NCI-H2107 treated with DMSO at 0.1 percent for 48 hours (cell line): Measurements from ENCODE around the gene CALY.

ENCODE experiments used
- DNase-seq: peaks from one replicate; lab custom pipeline; 2025; ENCODE audit not compliant: unreplicated experiment; lab: John Stamatoyannopoulos, UW

Gene CALY

GRCh38 chr10:133351408-133352318, 15.0 kb upstream of the CALY start:
- no peak for DNase-seq

GRCh38 chr10:133350950-133351329, 14.2 kb upstream of the CALY start:
- no peak for DNase-seq

GRCh38 chr10:133350283-133350949, 13.7 kb upstream of the CALY start:
- no peak for DNase-seq

GRCh38 chr10:133349577-133350011, 12.9 kb upstream of the CALY start:
- DNase-seq, result no peak

GRCh38 chr10:133349160-133349568, 12.5 kb upstream of the CALY start:
- DNase-seq, result no peak

GRCh38 chr10:133347710-133348517, 11.2 kb upstream of the CALY start:
- no peak for DNase-seq

DNA sequence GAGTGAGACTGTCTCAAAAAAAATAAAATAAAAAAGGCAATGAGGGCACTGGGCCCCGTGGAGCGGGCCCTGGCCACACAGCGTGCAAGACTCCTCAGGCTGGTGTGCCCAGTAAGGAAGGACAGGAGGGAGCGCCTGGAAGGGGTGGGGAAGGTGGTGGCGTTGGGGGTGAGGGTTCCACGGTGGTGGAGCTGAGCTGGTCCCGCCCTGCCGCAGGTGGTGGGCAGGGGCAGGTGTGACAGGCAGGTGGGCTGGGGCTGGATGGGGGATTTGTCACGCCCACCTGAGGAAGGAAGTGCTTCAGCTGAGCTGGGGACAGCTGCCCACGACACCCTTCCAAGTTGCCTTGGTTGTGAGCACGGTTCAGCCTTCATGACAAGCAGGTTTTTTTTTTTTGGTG, 9.7 kb upstream of the CALY start:
- DNase-seq, result no peak

GRCh38 chr10:133344236-133344635, 7.5 kb upstream of the CALY start:
- DNase-seq, result no peak

DNA sequence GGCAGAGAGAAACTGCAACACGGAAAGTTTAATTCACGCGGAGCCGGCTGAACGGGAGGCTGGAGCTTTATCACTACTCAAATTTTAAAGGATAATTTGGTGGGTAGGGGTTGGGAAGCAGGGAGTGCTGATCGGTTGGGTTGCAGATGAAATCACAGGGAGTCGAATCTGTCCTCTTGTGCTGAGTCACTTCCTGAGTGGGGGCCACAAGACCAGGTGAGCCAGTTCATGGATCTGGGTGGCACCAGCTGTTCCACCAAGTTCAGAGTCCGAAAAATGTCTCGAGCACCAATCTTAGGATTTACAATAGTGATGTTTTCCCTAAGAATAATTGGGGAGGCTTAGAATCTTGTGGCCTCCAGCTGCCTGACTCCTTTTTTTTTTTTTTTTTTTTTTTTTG, 6.9 kb upstream of the CALY start:
- DNase-seq, result no peak

DNA sequence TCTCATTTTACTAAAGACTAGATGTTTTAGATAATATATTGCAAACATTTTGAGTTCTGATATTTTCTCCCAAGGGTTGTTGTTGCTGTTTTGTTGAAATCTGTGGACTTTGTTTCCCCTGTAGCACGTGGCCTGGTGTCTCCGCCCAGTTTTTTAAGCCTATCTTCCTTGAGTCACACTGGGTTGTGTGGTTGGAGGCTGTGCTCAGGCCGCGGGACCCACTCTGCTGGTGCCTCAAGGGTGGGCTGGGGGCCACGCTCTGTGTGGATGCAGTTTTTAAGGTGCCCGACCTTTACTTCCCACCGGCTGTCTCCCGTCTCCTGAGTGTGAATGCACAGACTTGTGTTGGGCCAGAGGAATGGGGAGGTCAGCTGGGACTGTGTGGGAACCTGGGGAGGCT, 6.2 kb upstream of the CALY start:
- no peak for DNase-seq

- DNase-seq, result no peak
Measured at GRCh38 chr10:133341983-133342382, 5.3 kb upstream of the CALY start.

DNA sequence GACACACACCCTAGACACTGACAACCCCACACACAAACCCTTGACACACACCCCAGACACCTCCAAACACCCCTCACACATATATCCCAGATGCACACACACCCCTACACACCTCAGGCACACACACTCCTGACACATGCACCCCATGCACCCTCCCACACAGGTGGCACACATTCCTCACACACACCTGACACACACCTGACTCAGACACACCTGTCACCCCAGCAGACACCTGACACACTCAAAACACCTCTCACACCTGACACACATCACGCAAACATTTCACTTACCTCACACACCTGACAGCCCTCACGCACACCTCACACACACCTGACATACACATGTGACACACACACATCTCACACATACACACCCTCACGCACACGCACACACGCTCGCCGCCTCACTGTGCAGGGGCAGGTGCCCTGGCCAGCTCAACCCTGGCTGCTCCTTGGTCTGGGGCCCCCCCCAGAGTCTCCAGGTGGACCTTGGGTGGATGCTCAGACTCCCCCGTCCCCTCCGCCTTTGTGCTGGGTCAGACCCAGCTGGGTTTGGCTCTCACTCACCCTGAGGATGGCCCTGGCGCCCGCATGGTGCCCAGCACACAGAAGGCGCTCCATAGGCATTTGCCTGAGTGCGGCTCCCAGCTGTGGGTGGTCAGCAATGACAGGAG, 3.1 kb upstream of the CALY start:
- no peak for DNase-seq

DNA sequence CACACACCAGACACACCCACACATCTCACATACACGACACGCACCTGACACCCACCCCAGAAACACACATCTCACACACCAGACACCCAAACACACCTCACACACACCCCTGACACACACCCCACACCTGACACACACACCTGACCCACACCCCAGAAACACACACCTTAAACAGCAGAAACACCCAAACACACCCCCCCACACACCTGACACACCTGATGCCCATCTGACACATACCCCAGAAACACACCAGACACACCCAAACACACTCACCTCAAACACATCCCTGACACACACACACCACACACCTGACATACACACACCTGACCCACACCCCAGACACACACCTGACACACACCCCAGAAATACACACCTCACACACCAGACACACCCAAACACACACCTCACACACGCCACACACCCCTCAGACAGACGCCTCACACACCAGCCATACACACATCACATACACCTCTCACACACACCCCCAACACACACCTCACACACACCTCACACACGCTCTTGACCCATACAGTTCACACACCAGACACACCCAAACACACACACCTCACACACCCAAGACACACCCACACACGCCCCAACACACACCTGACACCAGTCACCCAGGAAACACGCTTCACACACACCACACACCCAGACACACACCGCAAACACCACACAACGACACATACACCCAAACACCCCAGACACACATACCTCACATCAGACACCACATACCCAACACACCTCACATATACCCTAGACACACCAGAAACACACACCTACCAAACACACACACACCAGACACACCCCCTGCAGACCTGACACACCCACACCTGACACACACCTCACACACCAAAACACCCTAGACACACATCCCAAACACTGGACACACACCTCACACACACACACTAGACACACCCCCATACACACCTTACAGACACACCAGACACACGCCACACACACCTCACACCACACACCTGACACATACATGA, 1.7 kb upstream of the CALY start:
- no peak for DNase-seq

DNA sequence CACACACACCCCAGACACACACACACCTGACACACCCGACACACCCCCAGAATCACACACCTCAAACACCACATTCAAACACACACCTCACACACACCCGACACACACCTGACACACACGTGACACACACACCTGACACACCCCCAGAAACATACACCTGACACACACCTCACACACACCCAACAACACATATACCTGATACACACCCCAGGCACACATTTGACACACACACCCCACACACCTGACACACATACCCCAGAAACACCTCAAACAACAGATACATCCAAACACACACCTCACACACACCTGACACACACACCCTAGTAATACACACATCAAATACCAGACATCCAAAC, 652 bp upstream of the CALY start:
- DNase-seq, result no peak

GRCh38 chr10:133336118-133336576, 549 bp downstream of the CALY start:
- DNase-seq, result no peak

DNA sequence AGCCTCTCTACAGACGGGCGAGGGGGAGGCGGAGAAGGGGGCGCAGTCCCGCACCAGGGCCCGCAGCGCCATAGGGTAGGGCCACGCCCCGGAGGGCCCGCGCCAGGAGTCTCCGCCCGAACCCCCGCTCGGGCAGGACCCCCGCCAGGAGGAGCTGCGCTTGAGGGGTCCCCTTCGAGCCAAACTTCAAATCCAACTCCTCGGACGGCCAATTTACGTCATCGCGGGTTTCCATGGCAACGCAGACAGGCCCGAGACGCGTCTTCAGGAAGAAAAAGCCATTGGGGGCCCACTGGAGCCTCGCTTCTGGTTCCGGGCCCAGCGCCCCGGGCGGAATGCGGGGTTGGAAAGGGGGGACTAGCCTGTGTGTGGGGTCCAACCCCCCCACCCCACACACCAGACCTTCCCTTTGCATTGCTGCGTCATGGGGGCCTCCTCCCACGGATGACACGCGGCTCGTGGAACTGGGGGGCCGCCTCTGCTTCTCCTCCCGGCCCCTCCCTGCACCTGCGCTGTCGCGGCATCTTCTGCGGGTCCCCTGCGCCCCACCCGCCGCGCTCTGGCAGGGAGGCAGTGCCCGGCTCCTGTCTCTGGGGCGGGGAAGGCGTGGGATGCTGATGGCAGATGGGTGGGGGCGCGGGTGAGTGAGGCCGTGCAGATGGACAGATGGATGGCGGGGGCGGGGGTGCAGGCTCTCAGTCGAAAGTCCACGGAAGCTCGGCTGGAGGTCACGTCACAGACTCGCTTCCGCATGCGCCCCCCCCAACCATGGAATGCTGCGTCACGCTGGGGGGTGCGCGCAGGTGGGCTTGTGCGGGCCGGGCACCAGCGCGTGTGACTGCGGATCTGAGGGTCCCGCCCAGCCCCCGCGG, 1.2 kb downstream of the CALY start:
- no peak for DNase-seq

- DNase-seq, result no peak
Measured at GRCh38 chr10:133334503-133335245, 2.0 kb downstream of the CALY start.
